HepG2 (cell line): ENCODE data around the gene ANKHD1. TPM values are rescaled to one million over a fixed set of nuclear protein-coding genes. Genes with fewer than 3 reads are reported as not detected.

Experiments used
- DRAP1 ChIP-seq: IDR thresholded peaks from 2 replicates; pipeline ENCODE4 v1.6.1; 2016; ENCODE audit warnings: missing genetic modification reagents, missing compliant biosample characterization
- FOXK2 ChIP-seq: fragments of 450-650 bp; IDR thresholded peaks from 2 replicates; pipeline ENCODE4 v1.6.1; 2016
- FOXM1 ChIP-seq: sonication (generic); formaldehyde crosslinking; IDR thresholded peaks from 2 replicates; pipeline ENCODE4 v1.5.0; 2020; ENCODE audit warnings: missing genetic modification reagents
- HMGXB4 ChIP-seq, 2 experiments: sonication (generic) in 1 of 2; formaldehyde crosslinking in 1 of 2; IDR thresholded peaks; 2 replicates each; pipeline versions ENCODE4 v1.4.0 to v1.6.1; 2018 to 2020; ENCODE audit warnings: missing genetic modification reagents in 2 of 2, borderline replicate concordance in 1 of 2, low read depth in 1 of 2, mild to moderate bottlenecking in 1 of 2, missing biosample characterization in 1 of 2
- HOXA5 ChIP-seq: sonication (generic); formaldehyde crosslinking; IDR thresholded peaks from 2 replicates; pipeline ENCODE4 v1.4.0; 2020; ENCODE audit warnings: missing genetic modification reagents
- KDM3A ChIP-seq: IDR thresholded peaks from 2 replicates; pipeline ENCODE4 v1.6.1; 2018; ENCODE audit warnings: low read depth, missing compliant biosample characterization
- NFYB ChIP-seq: sonication (generic); formaldehyde crosslinking; IDR thresholded peaks from 2 replicates; pipeline ENCODE4 v1.4.0; 2020; ENCODE audit warnings: missing genetic modification reagents
- RBM22 ChIP-seq: fragments of 200-400 bp; formaldehyde crosslinking; optimal IDR thresholded peaks from 2 replicates; pipeline ENCODE3; 2017; ENCODE audit warnings: mild to moderate bottlenecking, low read length, moderate library complexity
- REST ChIP-seq, 2 experiments: IDR thresholded peaks; 2 replicates each; pipeline ENCODE4 v1.6.1; 2011 to 2012; ENCODE audit warnings: low read length in 2 of 2, borderline replicate concordance in 1 of 2, low read depth in 1 of 2, mild to moderate bottlenecking in 1 of 2, moderate library complexity in 1 of 2
- REXO4 ChIP-seq: sonication (generic); formaldehyde crosslinking; IDR thresholded peaks from 2 replicates; pipeline ENCODE4 v1.8.0; 2022; ENCODE audit warnings: missing genetic modification reagents, mild to moderate bottlenecking, borderline replicate concordance
- SALL1 ChIP-seq: sonication (generic); formaldehyde crosslinking; IDR thresholded peaks from 2 replicates; pipeline ENCODE4 v1.8.0; 2022; ENCODE audit warnings: mild to moderate bottlenecking, missing genetic modification reagents
- SALL2 ChIP-seq: sonication (generic); formaldehyde crosslinking; IDR thresholded peaks from 2 replicates; pipeline ENCODE4 v1.8.1; 2023; ENCODE audit warnings: mild to moderate bottlenecking, missing genetic modification reagents, inconsistent platforms
- SMAD1 ChIP-seq: sonication (generic); formaldehyde crosslinking; IDR thresholded peaks from 2 replicates; pipeline ENCODE4 v1.4.0; 2020; ENCODE audit warnings: missing genetic modification reagents, low read depth, mild to moderate bottlenecking, borderline replicate concordance
- ZBTB42 ChIP-seq: sonication (generic); formaldehyde crosslinking; IDR thresholded peaks from 2 replicates; pipeline ENCODE4 v1.5.0; 2020; ENCODE audit warnings: mild to moderate bottlenecking, missing genetic modification reagents
- ZFP36L2 ChIP-seq: sonication (generic); formaldehyde crosslinking; IDR thresholded peaks from 2 replicates; pipeline ENCODE4 v1.4.0; 2020; ENCODE audit warnings: missing genetic modification reagents
- ZNF280D ChIP-seq: sonication (generic); formaldehyde crosslinking; IDR thresholded peaks from 2 replicates; pipeline ENCODE4 v1.5.1; 2020; ENCODE audit warnings: mild to moderate bottlenecking, missing genetic modification reagents
- ZNF607 ChIP-seq: sonication (generic); formaldehyde crosslinking; IDR thresholded peaks from 2 replicates; pipeline ENCODE4 v1.5.1; 2020; ENCODE audit warnings: missing genetic modification reagents, mild to moderate bottlenecking, borderline replicate concordance
- ZNF652 ChIP-seq: IDR thresholded peaks from 2 replicates; pipeline ENCODE4 v1.6.1; 2016; ENCODE audit warnings: low read depth, borderline replicate concordance
- ZNF768 ChIP-seq: sonication (generic); formaldehyde crosslinking; IDR thresholded peaks from 2 replicates; pipeline ENCODE4 v1.4.0; 2020; ENCODE audit warnings: missing genetic modification reagents
- polyA plus RNA-seq, 8 experiments: library from polyadenylated mRNA; depleted of rRNA in 3 of 8; stranded (reverse) in 7 of 8; unstranded in 1 of 8; fragments of >200 nt; fragmentation: Illumina TruSeq in 4 of 8; extraction: Trizol in 4 of 8; gene quantifications; 2 replicates each; pipeline versions ENCODE4 v1.2.1 to v1.2.3, GENCODE V29; 2011 to 2016; ENCODE audit warnings: low read depth in 4 of 8, missing spikeins in 1 of 8, mixed read lengths in 1 of 8; ENCODE audit not compliant: insufficient read depth in 1 of 8
- total RNA-seq, 5 experiments: library from RNA; depleted of rRNA; stranded (reverse); fragments of >200 nt; fragmentation: Illumina TruSeq; extraction: Trizol; gene quantifications; 2 replicates each; pipeline ENCODE4 v1.2.3, GENCODE V29; 2016; ENCODE audit warnings: low read depth in 1 of 5
- TF ChIP-seq, protein P1 (sequence below): sonication (generic); formaldehyde crosslinking; IDR thresholded peaks from 2 replicates; pipeline ENCODE4 v1.5.0; 2020; ENCODE audit warnings: missing genetic modification reagents, mild to moderate bottlenecking, borderline replicate concordance

Gene ANKHD1
- total and polyA plus RNA-seq, 2 of the 13 experiments (the other 11 are each of a cell fraction or from before 2014, with no cell fraction given), result 69.9 to 82.0 TPM

GRCh38 chr5:140400730-140401361 is 787 bp upstream of the ANKHD1 start (continued):
- TF ChIP-seq HMGXB4 (CRISPR knock-in tag; IDR thresholded peaks at IDR 0.05; ENCODE audit: borderline replicate concordance in 1 of 2, low read depth in 1 of 2) (peak; percentile 72 to 74; a peak in 3 of 4 replicates), ZNF280D (no peak), SMAD1 (CRISPR knock-in tag) (peak; percentile 59; the same call in 1 of the 2 replicates), ZNF607 (CRISPR knock-in tag) (peak; percentile 93), NFYB (CRISPR knock-in tag) (no peak), ZBTB42 (CRISPR knock-in tag) (peak; percentile 31; the same call in 1 of the 2 replicates), REXO4 (peak; percentile 84; the same call in 1 of the 2 replicates), SALL2 (CRISPR knock-in tag) (peak; percentile 78; the same call in 1 of the 2 replicates), FOXK2 (no peak), ZNF652 (CRISPR knock-in tag) (no peak; the same call in 1 of the 2 replicates), SALL1 (peak; percentile 92), ZFP36L2 (CRISPR knock-in tag) (peak; percentile 55; the same call in 1 of the 2 replicates), HOXA5 (CRISPR knock-in tag) (peak; percentile 42; the same call in 1 of the 2 replicates), ZNF768 (peak; percentile 81; the same call in 1 of the 2 replicates), KDM3A (CRISPR knock-in tag) (peak; percentile 44; the same call in 1 of the 2 replicates), FOXM1 (CRISPR knock-in tag) (no peak), DRAP1 (CRISPR knock-in tag) (peak; percentile 34; the same call in 1 of the 2 replicates), REST (IDR thresholded peaks at IDR 0.05; ENCODE audit: borderline replicate concordance in 1 of 2, low read depth in 1 of 2, low read length in 2 of 2) (peak in 1 of 2 experiments; percentile 96), RBM22 (no peak)
- TF ChIP-seq, protein P1, sequence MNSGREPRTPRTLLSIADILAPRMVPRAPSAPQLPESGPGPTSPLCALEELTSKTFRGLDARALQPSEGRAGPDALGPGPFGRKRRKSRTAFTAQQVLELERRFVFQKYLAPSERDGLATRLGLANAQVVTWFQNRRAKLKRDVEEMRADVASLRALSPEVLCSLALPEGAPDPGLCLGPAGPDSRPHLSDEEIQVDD (CRISPR knock-in tag), result peak; percentile 93; the same call in 1 of the 2 replicates
